GM21367 (cell line): Measurements from ENCODE around the gene SLC34A1.

Experiments
- ATAC-seq: cut with Tn5 transposase; IDR thresholded peaks from one replicate; pipeline ENCODE4 v1.9.1; 2021; ENCODE audit not compliant: unreplicated experiment

SLC34A1 gene

GRCh38 chr5:177430140-177430951, 46.1 kb downstream of the SLC34A1 start:
- no peak for ATAC-seq

DNA sequence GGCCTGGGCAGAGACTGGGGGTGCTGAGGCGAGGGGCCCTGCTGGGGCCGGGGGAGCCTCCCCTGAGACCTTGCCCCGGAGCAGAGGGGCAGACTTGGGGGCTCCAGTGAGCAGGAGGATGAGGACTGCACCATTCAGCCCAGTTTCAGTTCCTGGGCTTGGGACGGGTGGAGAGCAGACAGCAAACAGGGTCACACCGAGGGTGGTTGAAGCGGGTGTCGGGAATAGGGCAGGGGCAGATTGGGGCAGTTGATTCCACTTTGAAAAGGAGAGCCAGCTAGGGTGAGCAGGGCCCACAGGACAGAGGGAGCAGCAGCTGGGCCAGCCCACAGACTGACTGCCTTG, 46.7 kb downstream of the SLC34A1 start:
- no peak for ATAC-seq

DNA sequence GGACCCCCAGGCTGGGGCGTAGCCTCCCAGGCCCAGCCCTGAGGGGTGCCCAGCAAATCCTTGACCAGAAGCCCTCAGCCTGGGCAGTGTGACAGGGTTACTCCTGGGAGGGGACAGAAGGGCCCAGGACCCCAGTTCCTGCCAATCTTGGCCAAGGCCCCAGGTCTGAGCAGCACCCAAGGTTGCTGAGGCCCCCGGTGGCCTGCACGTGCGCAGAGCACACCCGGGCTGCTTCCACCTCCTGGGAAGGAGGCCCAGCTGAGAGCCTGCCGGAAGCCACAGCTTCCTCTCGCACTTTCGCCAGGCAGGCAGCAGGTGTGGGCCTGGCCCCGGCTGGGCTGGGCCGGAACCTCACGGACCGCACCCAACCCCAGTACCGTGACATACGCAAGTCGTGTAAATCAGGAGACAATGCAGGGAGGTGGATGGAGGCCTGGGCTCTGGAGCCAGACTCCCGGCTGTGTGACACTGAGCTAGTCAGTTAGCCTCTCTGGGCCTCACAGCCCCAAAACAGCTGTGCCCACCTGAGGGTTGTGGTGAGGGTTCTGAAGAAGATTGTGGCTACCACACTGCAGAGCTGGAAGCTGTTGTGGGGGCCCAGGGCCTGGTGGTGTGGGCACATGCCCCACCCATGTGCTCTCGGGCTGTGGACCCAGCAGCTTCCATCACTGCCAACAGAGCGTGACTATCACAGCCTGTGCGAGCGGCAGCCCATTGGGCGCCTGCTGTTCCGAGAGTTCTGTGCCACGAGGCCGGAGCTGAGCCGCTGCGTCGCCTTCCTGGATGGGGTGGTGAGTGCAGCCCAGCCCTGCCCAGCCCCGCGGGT, 47.3 kb downstream of the SLC34A1 start:
- peak; percentile 31 for ATAC-seq

DNA sequence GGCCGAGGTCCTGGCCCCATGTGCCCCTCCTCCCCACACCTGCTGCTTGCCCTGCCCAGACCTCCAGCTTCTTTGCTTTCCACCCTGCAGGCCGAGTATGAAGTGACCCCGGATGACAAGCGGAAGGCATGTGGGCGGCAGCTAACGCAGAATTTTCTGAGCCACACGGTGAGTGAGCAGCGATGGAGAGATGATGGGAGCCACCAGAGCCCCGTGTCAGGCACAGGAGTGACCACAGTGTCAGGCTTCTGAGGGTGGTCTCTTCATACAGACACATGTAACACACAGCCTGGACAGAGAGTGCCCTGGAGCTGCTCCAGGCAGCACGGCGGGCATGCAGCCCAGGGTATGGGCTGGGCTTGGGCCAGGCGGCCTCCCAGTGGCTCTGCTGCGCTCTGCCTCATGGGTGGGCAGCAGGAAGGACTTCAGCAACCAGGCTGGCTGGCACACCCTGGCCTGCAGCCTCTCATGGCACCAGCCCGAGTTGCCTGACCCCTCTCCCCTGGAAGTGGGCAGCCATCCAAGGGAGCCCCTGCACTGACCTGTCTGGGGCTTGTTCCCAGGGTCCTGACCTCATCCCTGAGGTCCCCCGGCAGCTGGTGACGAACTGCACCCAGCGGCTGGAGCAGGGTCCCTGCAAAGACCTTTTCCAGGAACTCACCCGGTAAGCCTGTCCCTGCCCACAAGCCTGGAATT, 48.1 kb downstream of the SLC34A1 start:
- ATAC-seq: no peak

DNA sequence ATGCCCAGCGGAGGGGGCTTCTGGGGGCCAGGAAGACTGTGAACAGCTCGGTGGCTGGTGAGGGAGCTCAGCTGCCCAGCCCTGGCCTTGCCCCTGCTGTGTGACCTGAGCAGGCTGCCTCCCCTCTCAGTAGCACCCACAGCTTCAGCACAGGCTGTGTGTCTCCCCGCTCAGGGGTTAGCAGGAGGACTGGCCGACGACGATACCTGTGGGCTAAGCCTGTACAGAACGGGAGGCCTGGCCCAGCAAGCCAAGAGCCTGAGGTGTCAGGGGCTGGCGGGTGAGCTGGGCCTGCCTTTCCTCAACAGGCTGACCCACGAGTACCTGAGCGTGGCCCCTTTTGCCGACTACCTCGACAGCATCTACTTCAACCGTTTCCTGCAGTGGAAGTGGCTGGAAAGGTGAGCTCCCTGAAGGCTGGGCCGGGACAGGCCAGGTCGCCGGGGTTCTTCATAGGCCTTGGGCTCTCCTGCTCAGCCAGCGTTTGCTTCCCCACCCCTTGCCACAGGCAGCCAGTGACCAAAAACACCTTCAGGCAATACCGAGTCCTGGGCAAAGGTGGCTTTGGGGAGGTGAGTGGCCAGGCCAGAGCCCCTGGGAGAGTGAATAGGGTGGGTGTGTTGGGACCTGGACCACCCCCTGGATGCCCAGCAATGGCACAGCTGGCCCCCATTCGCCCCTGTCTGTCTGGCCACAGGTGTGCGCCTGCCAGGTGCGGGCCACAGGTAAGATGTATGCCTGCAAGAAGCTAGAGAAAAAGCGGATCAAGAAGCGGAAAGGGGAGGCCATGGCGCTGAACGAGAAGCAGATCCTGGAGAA, 48.8 kb downstream of the SLC34A1 start:
- ATAC-seq: no peak

DNA sequence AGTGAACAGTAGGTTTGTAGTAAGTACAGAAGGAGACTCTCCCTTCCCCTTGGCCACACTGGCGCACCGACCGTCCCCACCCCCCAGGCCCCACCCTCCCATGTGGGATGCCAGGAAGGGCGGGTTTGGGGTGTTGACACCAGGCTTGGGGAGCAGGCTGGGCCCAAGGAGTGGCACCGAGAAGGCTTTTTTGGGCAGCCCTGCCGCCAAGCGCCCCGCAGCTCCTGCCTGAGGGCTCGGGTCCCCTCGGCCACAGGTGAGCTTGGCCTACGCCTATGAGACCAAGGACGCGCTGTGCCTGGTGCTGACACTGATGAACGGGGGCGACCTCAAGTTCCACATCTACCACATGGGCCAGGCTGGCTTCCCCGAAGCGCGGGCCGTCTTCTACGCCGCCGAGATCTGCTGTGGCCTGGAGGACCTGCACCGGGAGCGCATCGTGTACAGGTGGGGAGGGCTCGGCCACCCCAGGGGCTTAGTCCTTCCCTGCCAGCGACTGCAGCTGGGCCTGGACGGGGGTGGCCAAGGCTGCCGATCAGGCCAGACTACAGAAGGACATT, 49.5 kb downstream of the SLC34A1 start:
- no peak for ATAC-seq

DNA sequence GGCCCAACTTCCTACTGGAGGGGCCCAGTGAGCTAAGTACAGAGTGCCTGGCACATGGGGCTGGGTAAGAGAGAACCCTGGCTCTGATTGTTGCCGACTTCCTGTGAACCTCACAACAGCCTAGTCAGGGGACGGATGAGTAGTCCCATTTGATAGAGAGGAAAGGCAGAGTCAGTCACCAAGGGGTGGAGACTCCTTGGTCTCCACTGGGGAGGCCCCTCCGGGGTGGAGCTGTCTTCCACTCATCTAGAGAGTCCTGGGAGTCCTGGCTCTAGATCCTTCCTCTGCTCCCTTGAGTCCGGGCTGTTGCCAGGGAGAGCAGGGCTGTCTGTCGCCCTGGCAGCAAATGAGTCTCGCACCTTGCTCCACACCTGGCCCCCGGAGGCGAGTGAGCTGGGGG, 50.2 kb downstream of the SLC34A1 start:
- ATAC-seq: no peak

GRCh38 chr5:177434942-177435738, 50.9 kb downstream of the SLC34A1 start:
- no peak for ATAC-seq

GRCh38 chr5:177435847-177436536, 51.8 kb downstream of the SLC34A1 start:
- no peak for ATAC-seq

DNA sequence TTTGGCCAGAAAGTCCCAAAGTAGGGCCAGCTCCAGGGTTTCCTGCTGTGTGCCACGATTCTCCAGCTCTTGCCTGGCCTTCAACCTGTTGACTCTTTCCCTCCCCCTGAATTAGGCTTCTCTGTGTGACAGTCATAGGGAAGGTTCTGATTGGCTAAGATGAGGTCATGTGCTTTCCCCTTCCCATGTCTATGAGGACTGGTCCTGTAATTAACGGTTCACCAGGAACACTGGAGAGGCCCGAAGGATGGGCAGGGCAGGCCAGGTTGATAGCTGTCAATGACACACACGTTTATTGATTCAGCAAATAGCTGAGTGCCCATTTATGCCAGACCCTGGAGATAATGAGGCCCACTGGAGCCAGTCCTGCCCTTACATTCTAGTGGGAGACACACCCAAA, 53.4 kb downstream of the SLC34A1 start:
- ATAC-seq: no peak

GRCh38 chr5:177438468-177438867, 54.2 kb downstream of the SLC34A1 start:
- no peak for ATAC-seq

DNA sequence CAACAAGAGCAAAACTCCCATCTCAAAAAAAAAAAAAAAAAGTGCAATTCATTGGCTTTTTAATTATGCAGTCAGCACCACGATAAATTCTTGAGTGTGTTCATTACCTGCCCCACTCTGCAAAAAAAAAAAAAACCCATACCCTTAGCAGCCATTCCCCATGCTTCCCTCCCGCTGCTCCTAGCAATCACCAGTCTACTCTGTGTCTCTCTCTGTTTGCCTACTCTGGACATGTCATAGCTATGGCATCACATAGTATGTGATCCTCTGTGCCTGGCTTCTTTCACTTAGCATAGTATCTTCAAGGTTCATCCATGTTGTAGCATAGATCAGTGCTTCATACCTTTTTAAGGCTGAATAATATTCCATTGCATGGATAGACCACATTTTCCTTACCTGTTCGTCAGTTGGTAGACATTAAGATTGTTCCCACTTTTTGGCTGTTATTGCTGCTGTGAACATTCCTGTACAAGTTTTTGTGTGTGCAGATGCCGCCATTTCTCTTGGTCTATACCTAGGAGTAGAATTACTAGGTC, 55.4 kb downstream of the SLC34A1 start:
- ATAC-seq: no peak

GRCh38 chr5:177440211-177440989, 56.2 kb downstream of the SLC34A1 start:
- no peak for ATAC-seq

DNA sequence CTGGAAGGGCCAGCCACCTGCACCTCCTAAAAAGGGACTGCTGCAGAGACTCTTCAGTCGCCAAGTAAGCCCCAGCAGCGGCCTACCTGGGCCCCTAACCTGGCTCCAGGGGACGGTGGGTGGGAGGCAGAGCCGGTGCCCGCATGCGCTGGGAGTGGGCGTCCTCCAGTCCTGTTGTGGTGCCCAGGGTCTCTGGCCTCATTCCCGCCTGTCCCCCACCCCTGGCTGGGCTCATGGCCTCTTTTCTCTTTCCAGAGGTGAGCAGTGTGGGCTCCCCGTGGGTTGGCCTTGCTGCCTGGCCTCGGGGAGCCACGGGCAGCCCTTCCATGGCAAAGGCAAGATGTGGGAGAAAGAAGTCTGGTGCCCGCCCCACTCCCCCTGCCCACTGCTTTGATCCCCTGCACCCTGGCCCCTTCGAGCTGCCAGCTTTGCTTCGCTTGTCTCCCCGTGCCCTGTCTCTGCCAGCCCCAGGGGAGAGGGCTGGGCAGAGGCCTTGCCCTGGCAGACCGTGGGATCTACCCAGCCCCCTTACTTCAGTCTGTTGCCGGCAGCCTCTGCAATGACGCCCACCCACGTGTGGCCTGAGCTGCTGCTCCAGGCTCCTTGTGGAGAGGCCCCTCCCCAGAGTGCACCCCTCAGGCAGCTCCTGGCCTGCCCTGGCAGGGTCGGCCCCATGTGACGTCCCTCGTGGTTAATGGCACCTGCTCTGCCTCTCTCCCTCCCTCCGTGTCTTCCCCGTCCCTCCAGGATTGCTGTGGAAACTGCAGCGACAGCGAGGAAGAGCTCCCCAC, 57.0 kb downstream of the SLC34A1 start:
- no peak for ATAC-seq

DNA sequence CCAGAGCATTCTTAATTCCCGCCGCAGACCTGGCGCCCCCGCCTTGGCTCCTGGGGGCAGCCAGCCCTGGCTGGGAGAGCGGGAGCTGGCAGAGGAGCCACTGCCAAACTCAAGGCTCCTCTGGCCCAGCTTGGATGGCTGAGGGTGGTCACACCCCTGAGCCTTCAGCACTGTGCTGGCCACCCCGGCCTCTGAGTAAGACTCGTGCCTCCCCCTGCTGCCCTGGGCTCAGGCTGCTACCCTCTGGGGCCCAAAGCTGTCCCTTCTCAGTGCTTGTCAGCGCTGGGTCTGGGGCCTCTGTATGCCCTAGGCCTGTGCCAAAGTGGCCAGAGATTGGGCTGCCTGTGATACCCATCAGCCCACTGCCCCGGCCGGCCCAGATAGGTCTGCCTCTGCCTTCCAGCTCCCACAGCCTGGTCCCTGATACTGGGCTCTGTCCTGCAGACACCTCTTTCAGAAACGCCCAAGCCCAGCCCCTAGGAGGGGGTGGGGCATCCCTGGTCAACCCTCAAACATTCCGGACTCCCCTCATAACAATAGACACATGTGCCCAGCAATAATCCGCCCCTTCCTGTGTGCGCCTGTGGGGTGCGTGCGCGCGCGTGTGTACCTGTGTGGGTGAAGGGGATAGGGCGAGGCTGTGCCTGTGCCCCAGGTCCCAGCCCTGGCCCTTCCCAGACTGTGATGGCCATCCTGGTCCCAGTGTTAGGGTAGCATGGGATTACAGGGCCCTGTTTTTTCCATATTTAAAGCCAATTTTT, 58.0 kb downstream of the SLC34A1 start:
- ATAC-seq: no peak

- ATAC-seq: no peak
These were observed 59.1 kb downstream of the SLC34A1 start for GRCh38 chr5:177443144-177443983.
